HepG2 (cell line): ENCODE results near the gene COQ4. TPM values are rescaled to one million over a fixed set of nuclear protein-coding genes. Genes with fewer than 3 reads are reported as not detected.

Experiments
- ARID5B ChIP-seq: IDR thresholded peaks from 2 replicates; pipeline ENCODE4 v1.4.0; 2020; ENCODE audit warnings: mild to moderate bottlenecking, missing genetic modification reagents
- BCL6 ChIP-seq: IDR thresholded peaks from 2 replicates; pipeline ENCODE4 v1.6.1; 2016; ENCODE audit warnings: missing genetic modification reagents, missing compliant biosample characterization
- ELF1 ChIP-seq: sonication (generic); formaldehyde crosslinking; IDR thresholded peaks from 2 replicates; pipeline ENCODE4 v1.4.0; 2020; ENCODE audit warnings: missing genetic modification reagents
- ELF3 ChIP-seq: IDR thresholded peaks from 2 replicates; pipeline ENCODE4 v1.6.1; 2016; ENCODE audit warnings: missing genetic modification reagents, missing compliant biosample characterization
- FOXO1 ChIP-seq: sonication (generic); formaldehyde crosslinking; IDR thresholded peaks from 2 replicates; pipeline ENCODE4 v1.4.0; 2020; ENCODE audit warnings: missing genetic modification reagents
- FOXP4 ChIP-seq: sonication (generic); formaldehyde crosslinking; IDR thresholded peaks from 2 replicates; pipeline ENCODE4 v1.4.0; 2020; ENCODE audit warnings: missing genetic modification reagents
- GZF1 ChIP-seq: sonication (generic); formaldehyde crosslinking; IDR thresholded peaks from 2 replicates; pipeline ENCODE4 v1.5.1; 2020; ENCODE audit warnings: mild to moderate bottlenecking, missing genetic modification reagents
- HNF4A ChIP-seq: sonication (generic); formaldehyde crosslinking; IDR thresholded peaks from 2 replicates; pipeline ENCODE4 v1.4.0; 2020; ENCODE audit warnings: missing genetic modification reagents
- HOXD1 ChIP-seq: sonication (generic); formaldehyde crosslinking; IDR thresholded peaks from 2 replicates; pipeline ENCODE4 v1.5.0; 2020; ENCODE audit warnings: missing genetic modification reagents
- LRRFIP1 ChIP-seq: sonication (generic); formaldehyde crosslinking; conservative IDR thresholded peaks from 2 replicates; pipeline ENCODE4 v1.4.0; 2020; ENCODE audit warnings: missing genetic modification reagents
- MED1 ChIP-seq: sonication (generic); formaldehyde crosslinking; IDR thresholded peaks from 2 replicates; pipeline ENCODE4 v1.4.0; 2020; ENCODE audit warnings: missing genetic modification reagents
- MED13 ChIP-seq: sonication (generic); formaldehyde crosslinking; IDR thresholded peaks from 2 replicates; pipeline ENCODE4 v1.5.0; 2020; ENCODE audit warnings: missing genetic modification reagents
- MXD1 ChIP-seq: sonication (generic); formaldehyde crosslinking; IDR thresholded peaks from 2 replicates; pipeline ENCODE4 v1.4.0; 2020; ENCODE audit warnings: mild to moderate bottlenecking, missing genetic modification reagents
- NR2F1 ChIP-seq, 2 experiments: fragments of 450-650 bp in 1 of 2; formaldehyde crosslinking in 1 of 2; IDR thresholded peaks; 2 replicates each; pipeline versions ENCODE4 v1.5.0 to v1.6.1; 2016 to 2020; ENCODE audit warnings: mild to moderate bottlenecking in 1 of 2, missing compliant biosample characterization in 1 of 2, missing genetic modification reagents in 1 of 2, moderate library complexity in 1 of 2
- NR2F6 ChIP-seq, 2 experiments: IDR thresholded peaks; 2 replicates each; pipeline ENCODE4 v1.6.1; 2016; ENCODE audit warnings: antibody characterized with exemption in 1 of 2, mild to moderate bottlenecking in 1 of 2
- RNF2 ChIP-seq: fragments of 450-650 bp; conservative IDR thresholded peaks from 2 replicates; pipeline ENCODE4 v1.6.1; 2016; ENCODE audit warnings: low read depth
- RXRB ChIP-seq: IDR thresholded peaks from 2 replicates; pipeline ENCODE4 v1.6.1; 2016; ENCODE audit warnings: borderline replicate concordance, missing genetic modification reagents, missing compliant biosample characterization
- YY1 ChIP-seq: IDR thresholded peaks from 2 replicates; pipeline ENCODE4 v1.6.1; 2011; ENCODE audit warnings: low read length, low read depth, moderate library complexity, mild to moderate bottlenecking; ENCODE audit not compliant: insufficient read depth, insufficient replicate concordance
- ZMYM3 ChIP-seq: sonication (generic); formaldehyde crosslinking; IDR thresholded peaks from 2 replicates; pipeline ENCODE4 v1.5.1; 2020; ENCODE audit warnings: mild to moderate bottlenecking, missing genetic modification reagents
- ZNF20 ChIP-seq: sonication (generic); formaldehyde crosslinking; IDR thresholded peaks from 2 replicates; pipeline ENCODE4 v1.4.0; 2020; ENCODE audit warnings: mild to moderate bottlenecking, moderate library complexity, missing genetic modification reagents
- ZNF557 ChIP-seq: sonication (generic); formaldehyde crosslinking; IDR thresholded peaks from 2 replicates; pipeline ENCODE4 v1.4.0; 2020; ENCODE audit warnings: missing genetic modification reagents
- polyA plus RNA-seq, 8 experiments: library from polyadenylated mRNA; depleted of rRNA in 3 of 8; stranded (reverse) in 7 of 8; unstranded in 1 of 8; fragments of >200 nt; fragmentation: Illumina TruSeq in 4 of 8; extraction: Trizol in 4 of 8; gene quantifications; 2 replicates each; pipeline versions ENCODE4 v1.2.1 to v1.2.3, GENCODE V29; 2011 to 2016; ENCODE audit warnings: low read depth in 4 of 8, missing spikeins in 1 of 8, mixed read lengths in 1 of 8; ENCODE audit not compliant: insufficient read depth in 1 of 8
- total RNA-seq, 5 experiments: library from RNA; depleted of rRNA; stranded (reverse); fragments of >200 nt; fragmentation: Illumina TruSeq; extraction: Trizol; gene quantifications; 2 replicates each; pipeline ENCODE4 v1.2.3, GENCODE V29; 2016; ENCODE audit warnings: low read depth in 1 of 5

The COQ4 gene
- total and polyA plus RNA-seq, 2 of the 13 experiments (the other 11 are each of a cell fraction or from before 2014, with no cell fraction given): 26.1 to 36.0 TPM

GRCh38 chr9:128297221-128297773, 25.3 kb upstream of the COQ4 start (continued):
- no peak for TF ChIP-seq LRRFIP1 (CRISPR knock-in tag)
- peak; percentile 21; the same call in 1 of the 2 replicates for TF ChIP-seq BCL6 (CRISPR knock-in tag)
- TF ChIP-seq ARID5B: 0 out of 2 replicates have a peak, but pooled peaks have one; percentile 7
- TF ChIP-seq HOXD1: no peak
- no peak for TF ChIP-seq GZF1 (CRISPR knock-in tag)
- TF ChIP-seq RNF2: no peak
- peak; percentile 72 for TF ChIP-seq NR2F6 (IDR thresholded peaks at IDR 0.05)
- peak; percentile 59; the same call in 1 of the 2 replicates for TF ChIP-seq NR2F6 (CRISPR knock-in tag; IDR thresholded peaks at IDR 0.05)
- TF ChIP-seq ELF1 (CRISPR knock-in tag): peak; percentile 39; the same call in 1 of the 2 replicates
- peak in 1 of 2 experiments; percentile 59; a peak in 1 of 4 replicates for TF ChIP-seq NR2F1 (CRISPR knock-in tag; IDR thresholded peaks at IDR 0.05)
- no peak for TF ChIP-seq YY1
- TF ChIP-seq MXD1 (CRISPR knock-in tag): peak; percentile 30; the same call in 1 of the 2 replicates
- TF ChIP-seq MED13 (CRISPR knock-in tag): no peak
- TF ChIP-seq ELF3: peak; percentile 36; the same call in 1 of the 2 replicates
- peak; percentile 21; the same call in 1 of the 2 replicates for TF ChIP-seq HNF4A
- TF ChIP-seq FOXO1 (CRISPR knock-in tag): peak; percentile 22; the same call in 1 of the 2 replicates
- TF ChIP-seq ZNF557 (CRISPR knock-in tag): no peak
- no peak for TF ChIP-seq ZNF20
- 0 out of 2 replicates have a peak, but pooled peaks have one; percentile 13 for TF ChIP-seq FOXP4 (CRISPR knock-in tag)
- 0 out of 2 replicates have a peak, but pooled peaks have one; percentile 2 for TF ChIP-seq MED1
- 0 out of 2 replicates have a peak, but pooled peaks have one; percentile 38 for TF ChIP-seq ZMYM3 (CRISPR knock-in tag)
- 0 out of 2 replicates have a peak, but pooled peaks have one; percentile 30 for TF ChIP-seq RXRB (CRISPR knock-in tag)
